Subcutaneous adipose tissue (tissue), 4 donors: ENCODE measurements around the gene ZSCAN10. TPM values are rescaled to one million over a fixed set of nuclear protein-coding genes. Genes with fewer than 3 reads are reported as not detected.

Experiments used
- CTCF ChIP-seq: fragments of 450-650 bp; IDR thresholded peaks from one replicate; pipeline ENCODE4 v1.5.1; 2016; ENCODE audit warnings: low read depth, mild to moderate bottlenecking, control low read depth, antibody characterized with exemption, moderate library complexity
- total RNA-seq, 4 donors: library from RNA; depleted of rRNA; stranded (reverse); fragments of >200 nt; gene quantifications; one replicate each; pipeline ENCODE4 v1.1.0, GENCODE V29; 2016

Gene ZSCAN10
- total RNA-seq, 4 donors from 2014 or later: not detected

- TF ChIP-seq CTCF: no peak
Measured at GRCh38 chr16:3144321-3144983, 45.4 kb upstream of the ZSCAN10 start.

GRCh38 chr16:3143598-3144320 is 44.7 kb upstream of the ZSCAN10 start:
- no peak for TF ChIP-seq CTCF

GRCh38 chr16:3143189-3143588 is 44.1 kb upstream of the ZSCAN10 start:
- TF ChIP-seq CTCF: no peak

GRCh38 chr16:3142770-3143169 is 43.7 kb upstream of the ZSCAN10 start:
- TF ChIP-seq CTCF: no peak

- no peak for TF ChIP-seq CTCF
Measured at GRCh38 chr16:3142327-3142726, 43.2 kb upstream of the ZSCAN10 start.

- no peak for TF ChIP-seq CTCF
Measured at GRCh38 chr16:3141781-3142311, 42.8 kb upstream of the ZSCAN10 start.

- TF ChIP-seq CTCF: no peak
Measured at GRCh38 chr16:3140603-3141427, 41.7 kb upstream of the ZSCAN10 start.
